Fibroblast of villous mesenchyme (primary cell): ENCODE measurements around the gene GATM. TPM values are rescaled to one million over a fixed set of nuclear protein-coding genes. Genes with fewer than 3 reads are reported as not detected.

ENCODE experiments used
- DNase-seq: peaks from one replicate; pipeline ENCODE4 v3.0.0-alpha.2; 2010; ENCODE audit warnings: low read depth
- H3K4me3 ChIP-seq: 2 replicates; pipeline ENCODE4 v1.5.1; 2011; ENCODE audit warnings: low read depth, mild to moderate bottlenecking, low read length
- total RNA-seq: library from RNA; depleted of rRNA; stranded (reverse); fragments of >200 nt; gene quantifications from 2 replicates; pipeline ENCODE4 v1.2.3, GENCODE V29; 2012
- TF ChIP-seq, protein P1 (sequence below): IDR thresholded peaks from 2 replicates; pipeline ENCODE4 v1.5.1; 2012; ENCODE audit warnings: low read depth, mild to moderate bottlenecking, low read length; ENCODE audit not compliant: insufficient read depth

GATM gene
- total RNA-seq, 1 donor, result under 0.01 TPM

DNA sequence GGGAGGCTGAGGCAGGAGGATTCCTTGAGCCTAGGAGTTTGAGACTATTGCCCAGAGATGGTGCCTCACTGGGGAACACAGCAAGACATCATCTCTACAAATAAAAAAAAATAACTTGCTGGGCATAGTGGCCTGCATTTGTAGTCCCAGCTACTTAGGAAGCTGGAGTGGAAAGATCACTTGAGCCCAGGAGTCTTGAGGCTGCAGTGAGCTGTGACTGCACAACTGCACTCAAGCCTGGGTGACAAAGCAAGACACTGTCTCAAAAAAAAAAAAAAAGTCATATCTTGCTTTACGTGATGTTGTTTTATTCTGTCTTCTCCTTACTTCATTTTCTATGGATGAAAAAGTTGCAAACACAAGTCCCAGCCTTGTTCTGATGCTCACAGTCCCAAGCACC is 14.1 kb downstream of the GATM start:
- no peak overlapping the region for H3K4me3 ChIP-seq
- no peak for DNase-seq
- TF ChIP-seq, protein P1, sequence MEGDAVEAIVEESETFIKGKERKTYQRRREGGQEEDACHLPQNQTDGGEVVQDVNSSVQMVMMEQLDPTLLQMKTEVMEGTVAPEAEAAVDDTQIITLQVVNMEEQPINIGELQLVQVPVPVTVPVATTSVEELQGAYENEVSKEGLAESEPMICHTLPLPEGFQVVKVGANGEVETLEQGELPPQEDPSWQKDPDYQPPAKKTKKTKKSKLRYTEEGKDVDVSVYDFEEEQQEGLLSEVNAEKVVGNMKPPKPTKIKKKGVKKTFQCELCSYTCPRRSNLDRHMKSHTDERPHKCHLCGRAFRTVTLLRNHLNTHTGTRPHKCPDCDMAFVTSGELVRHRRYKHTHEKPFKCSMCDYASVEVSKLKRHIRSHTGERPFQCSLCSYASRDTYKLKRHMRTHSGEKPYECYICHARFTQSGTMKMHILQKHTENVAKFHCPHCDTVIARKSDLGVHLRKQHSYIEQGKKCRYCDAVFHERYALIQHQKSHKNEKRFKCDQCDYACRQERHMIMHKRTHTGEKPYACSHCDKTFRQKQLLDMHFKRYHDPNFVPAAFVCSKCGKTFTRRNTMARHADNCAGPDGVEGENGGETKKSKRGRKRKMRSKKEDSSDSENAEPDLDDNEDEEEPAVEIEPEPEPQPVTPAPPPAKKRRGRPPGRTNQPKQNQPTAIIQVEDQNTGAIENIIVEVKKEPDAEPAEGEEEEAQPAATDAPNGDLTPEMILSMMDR, result no peak

- TF ChIP-seq, protein P1, result no peak
- H3K4me3 ChIP-seq, result no peak overlapping the region
- DNase-seq, result no peak
Measured at GRCh38 chr15:45363801-45364200, 14.5 kb downstream of the GATM start.

DNA sequence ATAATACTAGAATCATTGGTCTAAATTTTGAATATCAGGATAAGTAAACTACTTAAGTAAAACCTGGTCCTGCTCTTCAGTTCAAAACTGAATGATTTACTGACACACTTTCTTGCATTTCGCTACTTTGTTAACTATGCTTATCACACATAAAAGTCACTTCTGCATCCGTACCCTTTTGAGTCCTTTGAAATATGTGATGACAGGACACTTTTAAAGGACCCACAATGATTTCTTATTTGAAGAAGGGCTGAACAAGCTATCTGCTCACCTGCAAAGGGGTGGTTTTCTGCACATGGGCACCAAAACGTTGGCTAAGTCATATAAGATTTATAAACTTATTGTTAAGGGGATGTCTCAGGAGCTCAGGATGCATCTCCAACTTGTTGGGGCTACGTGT is 15.0 kb downstream of the GATM start:
- H3K4me3 ChIP-seq, result no peak overlapping the region
- no peak for DNase-seq
- TF ChIP-seq, protein P1, result no peak

DNA sequence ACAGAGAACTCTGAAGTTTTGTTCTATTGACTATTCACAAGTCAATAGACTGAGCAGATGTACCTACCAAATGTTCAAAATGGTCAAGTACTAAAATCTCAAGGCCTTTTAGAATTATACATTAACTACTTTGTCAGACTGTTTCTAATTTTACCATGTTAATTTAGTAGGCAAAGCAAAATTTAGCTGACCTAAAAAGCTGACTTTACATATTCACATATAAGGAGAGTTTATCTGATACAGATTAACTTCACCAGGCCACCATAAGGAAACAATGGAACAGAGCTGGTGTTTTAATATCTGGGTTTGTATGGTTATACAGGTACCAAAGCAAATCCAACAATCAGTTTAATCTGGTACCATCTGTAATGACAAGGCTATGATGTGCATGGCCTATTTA is 15.9 kb downstream of the GATM start:
- no peak for DNase-seq
- no peak overlapping the region for H3K4me3 ChIP-seq
- TF ChIP-seq, protein P1, result no peak

GRCh38 chr15:45361878-45362277 is 16.5 kb downstream of the GATM start:
- H3K4me3 ChIP-seq, result no peak overlapping the region
- DNase-seq, result no peak
- TF ChIP-seq, protein P1, result no peak

GRCh38 chr15:45355860-45356259 is 22.5 kb downstream of the GATM start:
- no peak for DNase-seq
- no peak overlapping the region for H3K4me3 ChIP-seq
- TF ChIP-seq, protein P1, result no peak

GRCh38 chr15:45354711-45355110 is 23.6 kb downstream of the GATM start:
- DNase-seq, result no peak
- TF ChIP-seq, protein P1, result no peak
- no peak overlapping the region for H3K4me3 ChIP-seq
